Left ventricle myocardium superior (tissue), 1 donor: ENCODE data around the gene ASXL1. TPM values are rescaled to one million over a fixed set of nuclear protein-coding genes. Genes with fewer than 3 reads are reported as not detected.

Source experiments
- ATAC-seq: fragments of 200-7000 bp; cut with Tn5 transposase; one replicate; pipeline ENCODE4 v1.9.1; 2020; ENCODE audit warnings: mild to moderate bottlenecking, moderate library complexity
- DNase-seq: peaks from one replicate; pipeline ENCODE4 v3.0.0-alpha.2; 2020
- intact Hi-C: fragments of 100-400 bp; cut with micrococcal nuclease; formaldehyde crosslinking; loops from one replicate; pipeline ENCODE4 v1.11.0; 2022
- total RNA-seq: library from RNA; stranded (reverse); fragmentation: NEBNext Ultra II Directional; extraction: Animal tissue kit (Norgen Biotek cat#: 25700); gene quantifications from one replicate; pipeline ENCODE4 v1.2.1, GENCODE V29; 2021
- donor health status: DM: no; HTN: yes; CAD: no; lungs with severe emphysema.

Gene ASXL1
- total RNA-seq, 1 donor from 2014 or later: 25.7 TPM

DNA sequence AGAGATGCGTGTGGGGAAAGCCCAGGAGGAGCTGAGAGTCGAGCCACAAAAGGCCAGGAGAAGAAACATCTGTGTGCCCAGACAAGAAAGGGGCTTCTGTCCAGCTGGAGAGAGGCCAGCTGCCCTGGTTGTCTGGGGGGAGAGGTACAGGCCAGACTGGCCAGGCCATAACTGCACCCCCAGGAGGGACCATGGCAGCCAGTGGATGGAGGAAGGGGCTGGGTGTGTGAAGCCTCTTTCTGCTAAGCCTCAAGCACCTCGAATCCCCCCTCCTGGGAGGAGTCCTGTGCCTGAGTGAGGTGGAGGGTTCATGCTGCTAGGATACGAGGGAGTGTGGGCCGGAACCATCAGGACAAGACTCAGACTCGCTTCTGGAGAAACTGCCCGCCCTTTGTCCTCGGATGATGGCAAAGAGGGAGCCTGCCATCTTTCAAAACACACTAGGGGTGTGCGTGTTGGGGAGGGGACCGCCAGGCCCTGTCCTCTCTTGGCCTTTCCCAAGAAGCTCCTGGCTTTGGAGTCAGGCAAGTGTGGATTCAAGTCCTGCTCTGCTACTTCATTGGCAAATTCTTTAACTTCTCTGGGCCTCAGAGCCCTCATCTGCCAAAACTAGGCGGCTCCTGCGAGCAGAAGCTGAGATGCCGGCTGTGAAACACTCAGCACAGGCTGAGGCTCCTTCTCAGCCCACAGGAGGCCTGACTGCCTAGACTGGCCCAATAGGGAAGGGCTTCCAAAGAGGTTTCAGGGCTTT is 90.3 kb downstream of the ASXL1 start:
- ATAC-seq (peak; percentile 17), DNase-seq (peak; percentile 35)
- intact Hi-C loops: no loop called here

- ATAC-seq (peak; percentile 8), DNase-seq (peak; percentile 20)
- intact Hi-C loops: no loop called here
These were observed 91.1 kb downstream of the ASXL1 start for GRCh38 chr20:32449057-32449889.

DNA sequence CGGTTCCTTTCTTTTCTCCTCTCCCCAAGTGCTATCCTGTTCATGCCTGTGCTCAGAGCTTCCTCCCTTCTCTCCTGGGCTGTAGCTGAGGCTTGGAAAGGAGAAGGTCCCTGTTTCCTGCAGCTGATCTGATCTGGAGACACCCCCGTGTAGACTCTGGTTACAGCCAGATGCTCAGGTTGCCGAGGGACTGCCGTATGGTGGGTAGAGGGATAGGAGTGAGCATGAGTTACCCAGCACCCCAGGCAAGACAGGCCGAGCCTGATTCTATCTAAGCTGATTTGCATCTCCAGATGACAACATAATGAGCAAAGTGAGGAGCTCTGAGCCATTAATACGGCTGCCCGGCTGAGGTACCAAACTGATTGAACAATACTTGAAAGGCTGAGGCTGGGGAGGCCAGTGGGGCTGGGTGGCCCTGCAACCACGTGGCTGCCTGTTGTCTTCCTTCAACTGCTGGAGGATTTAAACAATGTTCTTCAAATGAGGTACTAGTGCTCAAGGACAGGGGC is 91.8 kb downstream of the ASXL1 start:
- intact Hi-C loops: no loop called here
- ATAC-seq: no peak
- DNase-seq: peak; percentile 18

- no peak for ATAC-seq
- intact Hi-C loops: no loop called here
- peak; percentile 22 for DNase-seq
These were observed 92.4 kb downstream of the ASXL1 start for GRCh38 chr20:32450484-32451061.

DNA sequence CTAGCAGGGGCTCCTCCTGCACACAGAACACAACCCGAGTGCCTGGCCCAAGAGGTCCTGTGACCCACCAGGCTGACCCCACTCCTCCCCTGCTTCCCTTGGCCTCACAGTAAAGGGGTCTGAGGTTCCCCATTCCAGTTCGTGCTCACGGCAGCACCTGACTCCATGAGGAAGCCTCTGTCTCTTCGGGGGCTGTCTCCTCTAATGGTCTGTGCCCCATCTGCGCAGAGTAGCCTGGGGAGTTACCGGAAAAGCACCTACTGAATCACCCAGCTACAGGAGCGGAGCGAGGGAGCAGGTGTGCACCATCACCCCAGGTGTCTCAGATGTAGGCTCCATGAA is 93.2 kb downstream of the ASXL1 start:
- DNase-seq: peak; percentile 19
- intact Hi-C loops: no loop called here
- ATAC-seq: no peak

DNA sequence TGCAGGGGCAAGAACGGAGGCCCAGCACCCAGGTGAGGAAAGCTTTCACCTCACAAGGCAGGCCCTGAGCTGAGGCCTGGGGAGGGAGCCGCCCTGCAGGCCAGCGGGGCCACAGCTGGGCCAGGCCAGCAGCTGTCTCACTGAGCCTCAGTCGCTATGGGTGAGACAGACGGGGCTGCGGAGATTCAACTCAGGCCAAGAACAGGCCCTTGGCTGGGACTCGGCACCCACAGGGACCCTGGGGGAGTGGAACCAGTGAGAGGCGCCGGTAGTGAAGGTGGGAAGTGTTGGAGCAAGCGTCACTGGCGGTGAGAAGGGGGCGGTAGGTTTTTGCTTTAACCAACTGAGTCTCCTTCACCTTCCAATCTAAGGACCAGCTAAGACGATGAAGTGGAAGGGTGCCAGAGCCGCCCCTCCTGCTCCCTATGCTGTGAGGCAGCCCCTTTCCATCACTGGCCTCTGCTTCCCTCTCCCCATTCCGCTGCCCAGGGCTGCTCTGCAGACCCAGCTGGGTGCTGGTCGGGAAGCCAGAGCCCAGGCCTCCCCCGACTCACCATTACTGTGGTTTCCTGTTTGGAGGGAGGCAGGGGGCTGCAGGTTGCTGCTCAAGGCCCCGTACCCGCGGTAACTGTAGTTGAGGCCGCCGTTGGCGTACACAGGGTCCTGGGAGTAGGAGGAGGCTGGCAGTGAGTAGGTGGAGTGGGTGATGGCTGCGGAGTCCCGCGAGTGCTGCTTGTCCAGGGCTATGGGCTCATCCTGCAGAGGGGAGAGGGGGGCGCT is 93.7 kb downstream of the ASXL1 start:
- intact Hi-C loops: no loop called here
- ATAC-seq: no peak
- peak; percentile 15 for DNase-seq

GRCh38 chr20:32452776-32453466 is 94.8 kb downstream of the ASXL1 start:
- ATAC-seq (no peak), DNase-seq (peak; percentile 12)
- intact Hi-C loops: no loop called here

- no peak for ATAC-seq
- intact Hi-C loops: no loop called here
These were observed 95.5 kb downstream of the ASXL1 start for GRCh38 chr20:32453467-32454163.

GRCh38 chr20:32454164-32455145 is 96.3 kb downstream of the ASXL1 start:
- intact Hi-C loops: no loop called here
- ATAC-seq: no peak
- peak; percentile 19 for DNase-seq

More at GRCh38 chr20:32453467-32454163, 95.5 kb downstream of the ASXL1 start:
- peak; percentile 14 for DNase-seq

- DNase-seq (peak; percentile 15), ATAC-seq (no peak)
- intact Hi-C loops: no loop called here
These were observed 97.2 kb downstream of the ASXL1 start for GRCh38 chr20:32455171-32455900.

DNA sequence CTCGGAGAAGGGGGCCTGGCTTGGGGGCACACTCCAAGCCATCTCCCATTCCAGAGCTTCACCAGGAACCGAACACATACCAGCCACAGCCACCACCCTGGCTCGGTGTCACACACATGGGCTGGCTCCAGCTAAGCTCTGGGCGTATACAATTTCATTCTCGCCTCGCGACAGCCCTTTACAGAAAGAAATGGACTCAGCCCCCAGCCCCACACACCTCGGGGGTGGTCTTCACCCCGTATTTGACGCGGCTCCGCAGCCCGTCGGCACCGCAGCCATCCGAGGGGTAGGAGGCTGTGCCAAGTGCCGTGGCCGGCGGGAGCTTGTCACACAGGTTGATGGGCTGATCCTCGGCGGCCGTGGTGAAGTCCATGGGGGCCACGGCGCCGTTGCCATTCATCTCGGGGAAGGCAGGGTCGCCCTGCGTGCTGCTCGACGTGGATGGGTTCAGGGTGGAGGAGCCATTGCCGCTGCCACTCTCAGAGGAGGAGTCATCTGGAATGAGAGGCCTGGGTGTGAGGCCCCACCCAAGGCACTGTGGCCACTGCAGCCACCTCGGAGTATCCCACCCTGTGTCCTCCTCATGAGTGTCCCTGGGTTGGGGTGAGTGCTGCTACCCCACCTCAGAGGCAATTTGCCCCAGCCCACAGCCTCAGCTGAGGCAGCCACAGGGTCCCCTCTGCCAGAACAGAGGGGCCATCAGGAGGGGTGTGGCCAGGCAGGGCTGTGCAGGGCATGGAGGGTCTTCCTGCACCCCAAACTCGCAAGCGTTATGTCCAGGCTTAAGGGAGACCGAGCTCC is 98.0 kb downstream of the ASXL1 start:
- ATAC-seq (no peak), DNase-seq (no peak)
- intact Hi-C loops: no loop called here

DNA sequence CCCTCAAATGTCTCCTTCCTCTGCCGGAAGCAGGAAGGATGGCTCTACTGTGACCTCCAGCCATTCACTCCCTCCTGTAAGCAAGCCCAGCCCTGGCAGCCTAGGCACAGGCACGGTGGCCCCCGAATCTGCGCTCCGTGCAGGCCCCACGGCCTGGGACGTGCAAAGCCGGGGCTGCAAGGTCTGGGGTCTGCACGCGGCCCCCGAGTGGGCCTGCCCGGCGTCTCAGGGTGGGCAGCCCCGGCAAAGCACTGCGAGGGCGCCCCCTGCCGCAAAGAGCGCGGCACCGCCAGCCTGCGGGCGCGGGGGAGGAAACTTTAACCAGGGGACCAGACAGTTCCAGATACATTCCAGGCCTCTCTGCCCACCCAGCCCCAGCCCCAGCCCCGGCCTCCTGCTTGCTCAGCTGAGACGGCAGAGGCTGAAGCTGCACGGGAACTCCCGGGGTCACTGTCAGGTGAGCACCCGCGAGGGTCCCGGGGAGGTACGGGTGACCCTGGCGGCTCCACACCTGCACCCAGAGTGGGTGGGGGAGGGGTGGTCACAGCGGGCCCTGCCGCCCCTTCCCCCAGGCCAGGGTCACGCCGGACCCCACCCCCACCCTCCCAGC is 98.8 kb downstream of the ASXL1 start:
- intact Hi-C loops: no loop called here
- DNase-seq (peak; percentile 77), ATAC-seq (peak; percentile 79)

GRCh38 chr20:32457479-32457986 is 99.4 kb downstream of the ASXL1 start:
- ATAC-seq: peak; percentile 88
- DNase-seq: peak; percentile 80
- intact Hi-C loops: no loop called here

- intact Hi-C loops: no loop called here
- ATAC-seq (no peak), DNase-seq (no peak)
These were observed 100.1 kb downstream of the ASXL1 start for GRCh38 chr20:32458061-32458836.
